ENCODE data around the gene ENDOV.

ENDOV gene

GRCh38 chr17:80485846-80486245 lies 70.9 kb downstream of the ENDOV start:
- no peak for DNase-seq (ENCODE audit: low read depth)

GRCh38 chr17:80486692-80487091 lies 71.7 kb downstream of the ENDOV start:
- DNase-seq (ENCODE audit: low read depth) = no peak

GRCh38 chr17:80487511-80487910 lies 72.5 kb downstream of the ENDOV start:
- no peak for DNase-seq (ENCODE audit: low read depth)

Data from activated gamma-delta T cell treated with anti-CD3 and anti-CD28 coated beads, Interleukin-2, amount 50 U/mL, for 16 hours (primary cell).